ENCODE data around the gene OSBP. TPM values are rescaled to one million over a fixed set of nuclear protein-coding genes. Genes with fewer than 3 reads are reported as not detected.

OSBP gene
- total RNA-seq, 1 donor from 2014 or later: 16.7 TPM

DNA sequence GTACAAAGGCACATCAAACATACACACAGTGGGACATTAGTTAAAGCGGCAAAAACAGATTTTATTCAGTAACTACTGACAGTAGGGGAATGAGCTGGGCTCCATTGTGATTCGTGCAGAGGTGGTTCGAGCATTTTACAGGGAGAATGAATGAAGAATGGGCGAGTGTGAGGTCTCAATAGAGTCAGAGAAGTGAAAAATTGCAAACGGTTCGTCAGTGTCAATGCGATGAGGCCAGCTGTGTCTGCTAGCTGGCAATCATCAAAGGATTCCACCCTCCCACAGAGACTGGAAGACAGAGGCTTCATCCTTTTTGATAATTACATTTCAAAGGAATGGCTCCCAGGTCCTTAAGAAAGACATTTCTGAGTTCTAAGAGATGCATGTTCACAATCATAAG, 86.9 kb downstream of the OSBP start:
- TF ChIP-seq, protein P1, sequence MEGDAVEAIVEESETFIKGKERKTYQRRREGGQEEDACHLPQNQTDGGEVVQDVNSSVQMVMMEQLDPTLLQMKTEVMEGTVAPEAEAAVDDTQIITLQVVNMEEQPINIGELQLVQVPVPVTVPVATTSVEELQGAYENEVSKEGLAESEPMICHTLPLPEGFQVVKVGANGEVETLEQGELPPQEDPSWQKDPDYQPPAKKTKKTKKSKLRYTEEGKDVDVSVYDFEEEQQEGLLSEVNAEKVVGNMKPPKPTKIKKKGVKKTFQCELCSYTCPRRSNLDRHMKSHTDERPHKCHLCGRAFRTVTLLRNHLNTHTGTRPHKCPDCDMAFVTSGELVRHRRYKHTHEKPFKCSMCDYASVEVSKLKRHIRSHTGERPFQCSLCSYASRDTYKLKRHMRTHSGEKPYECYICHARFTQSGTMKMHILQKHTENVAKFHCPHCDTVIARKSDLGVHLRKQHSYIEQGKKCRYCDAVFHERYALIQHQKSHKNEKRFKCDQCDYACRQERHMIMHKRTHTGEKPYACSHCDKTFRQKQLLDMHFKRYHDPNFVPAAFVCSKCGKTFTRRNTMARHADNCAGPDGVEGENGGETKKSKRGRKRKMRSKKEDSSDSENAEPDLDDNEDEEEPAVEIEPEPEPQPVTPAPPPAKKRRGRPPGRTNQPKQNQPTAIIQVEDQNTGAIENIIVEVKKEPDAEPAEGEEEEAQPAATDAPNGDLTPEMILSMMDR (IDR thresholded peaks at IDR 0.05): no peak
- no peak for DNase-seq (ENCODE audit: low spot score in 2 of 2)
- H3K36me3 ChIP-seq: no peaks in the 10 kb centered on the region
- H3K4me1 ChIP-seq: no peaks in the 10 kb centered on the region
- intact Hi-C loops (cut with DNase I): no loop called here
- no peaks in the 10 kb centered on the region for H3K9me3 ChIP-seq
- H3K4me3 ChIP-seq: no peak overlapping the region
- H3K27me3 ChIP-seq: no peaks in the 10 kb centered on the region
- no peak overlapping the region for H3K27ac ChIP-seq

Other genes starting within 250 kb of the OSBP start
- gene OR5A2, start 189.4 kb downstream of the OSBP start, total RNA-seq: not detected
- not detected for gene OR5A1, start 179.3 kb downstream of the OSBP start, total RNA-seq
- gene OR4D6, start 158.8 kb downstream of the OSBP start, total RNA-seq: not detected
- not detected for gene OR4D10, start 142.5 kb downstream of the OSBP start, total RNA-seq
- gene OR4D11, start 112.2 kb downstream of the OSBP start, total RNA-seq: not detected
- not detected for gene OR4D9, start 104.2 kb downstream of the OSBP start, total RNA-seq
- gene PATL1, start 53.3 kb upstream of the OSBP start, total RNA-seq: 6.8 TPM
- gene OR10V1, start 98.1 kb upstream of the OSBP start, total RNA-seq: not detected
- 18.0 TPM for gene STX3, start 139.6 kb upstream of the OSBP start, total RNA-seq
- 63.0 TPM for gene MRPL16, start 195.0 kb upstream of the OSBP start, total RNA-seq
- 2.6 TPM for gene CBLIF, start 229.7 kb upstream of the OSBP start, total RNA-seq

Measured in ascending aorta (tissue), 2 donors.